GM21381 (cell line): ENCODE results near the gene GAGE12G.
"Not testable (repeated sequence)": the region's sequence is repeated elsewhere in the genome, so short reads cannot be mapped to it uniquely, and the experiment has no call there.

ENCODE experiments used
- ATAC-seq: cut with Tn5 transposase; IDR thresholded peaks from one replicate; pipeline ENCODE4 v1.9.1; 2021; ENCODE audit warnings: mild to moderate bottlenecking, moderate library complexity; ENCODE audit not compliant: unreplicated experiment

The GAGE12G gene

GRCh38 chrX:49570100-49570499, at the start of gene GAGE12G:
Gene GAGE12G, plus strand, starts transcription at chrX:49570400. Its CDS starts 1,155 bp downstream, at chrX:49571555.
- not testable (repeated sequence) for ATAC-seq

GRCh38 chrX:49531877-49532276, 38.3 kb upstream of the GAGE12G start, which contains the start of gene GAGE12C:
Gene GAGE12C, plus strand, starts transcription at chrX:49532177. Its CDS starts 1,155 bp downstream, at chrX:49533332.
- not testable (repeated sequence) for ATAC-seq

- not testable (repeated sequence) for ATAC-seq
These were observed 28.8 kb upstream of the GAGE12G start, which contains the start of gene GAGE12D for GRCh38 chrX:49541433-49541832. Gene GAGE12D, plus strand, starts transcription at chrX:49541733. Its CDS starts 1,155 bp downstream, at chrX:49542888.

- not testable (repeated sequence) for ATAC-seq
These were observed 19.2 kb upstream of the GAGE12G start, which contains the start of gene GAGE12E for GRCh38 chrX:49550989-49551388. Gene GAGE12E, plus strand, starts transcription at chrX:49551289. Its CDS starts 1,155 bp downstream, at chrX:49552444.

GRCh38 chrX:49560542-49560941, 9.7 kb upstream of the GAGE12G start, which contains the start of gene GAGE12F:
Gene GAGE12F, plus strand, starts transcription at chrX:49560842. Its CDS starts 1,155 bp downstream, at chrX:49561997.
- not testable (repeated sequence) for ATAC-seq

GRCh38 chrX:49568728-49569127, 1.5 kb upstream of the GAGE12G start:
- ATAC-seq = not testable (repeated sequence)

- ATAC-seq = not testable (repeated sequence)
These were observed 1.0 kb upstream of the GAGE12G start for GRCh38 chrX:49569152-49569551.

- ATAC-seq = not testable (repeated sequence)
These were observed 9.4 kb downstream of the GAGE12G start, which contains the start of gene GAGE12H for GRCh38 chrX:49579649-49580048. Gene GAGE12H, plus strand, starts transcription at chrX:49579949. Its CDS starts 1,155 bp downstream, at chrX:49581104.

GRCh38 chrX:49589196-49589595, 19.0 kb downstream of the GAGE12G start, which contains the start of gene GAGE2A:
Gene GAGE2A, plus strand, starts transcription at chrX:49589496. Its CDS starts 1,155 bp downstream, at chrX:49590651.
- not testable (repeated sequence) for ATAC-seq

- not testable (repeated sequence) for ATAC-seq
These were observed 19.7 kb downstream of the GAGE12G start for GRCh38 chrX:49589769-49590478.

GRCh38 chrX:49590488-49590887, 20.3 kb downstream of the GAGE12G start:
- ATAC-seq = not testable (repeated sequence)

- ATAC-seq = not testable (repeated sequence)
These were observed 28.5 kb downstream of the GAGE12G start, which contains the start of gene GAGE1 for GRCh38 chrX:49598720-49599119. Gene GAGE1, plus strand, starts transcription at chrX:49599020. Its CDS starts 1,155 bp downstream, at chrX:49600175.

- no peak for ATAC-seq
These were observed 40.6 kb downstream of the GAGE12G start for GRCh38 chrX:49610718-49611310.

GRCh38 chrX:49618574-49618973, 48.4 kb downstream of the GAGE12G start:
- ATAC-seq = no peak
